SK-N-MC (cell line): Measurements from ENCODE around the gene THYN1.

ENCODE experiments used
- EZH2 ChIP-seq: fragments of 200-600 bp; sonication (generic); IDR thresholded peaks from one replicate; pipeline ENCODE4 v1.6.1; 2017; ENCODE audit warnings: antibody characterized with exemption
- FOXP2 ChIP-seq: optimal IDR thresholded peaks from 2 replicates; pipeline ENCODE3; 2011; ENCODE audit warnings: mild to moderate bottlenecking, moderate library complexity; ENCODE audit not compliant: insufficient read depth; ENCODE audit errors: extremely low read length, control extremely low read depth
- POLR2AphosphoS5 ChIP-seq: IDR thresholded peaks from 2 replicates; pipeline ENCODE4 v1.6.1; 2012; ENCODE audit warnings: mild to moderate bottlenecking, low read depth, low read length, borderline replicate concordance

DNA sequence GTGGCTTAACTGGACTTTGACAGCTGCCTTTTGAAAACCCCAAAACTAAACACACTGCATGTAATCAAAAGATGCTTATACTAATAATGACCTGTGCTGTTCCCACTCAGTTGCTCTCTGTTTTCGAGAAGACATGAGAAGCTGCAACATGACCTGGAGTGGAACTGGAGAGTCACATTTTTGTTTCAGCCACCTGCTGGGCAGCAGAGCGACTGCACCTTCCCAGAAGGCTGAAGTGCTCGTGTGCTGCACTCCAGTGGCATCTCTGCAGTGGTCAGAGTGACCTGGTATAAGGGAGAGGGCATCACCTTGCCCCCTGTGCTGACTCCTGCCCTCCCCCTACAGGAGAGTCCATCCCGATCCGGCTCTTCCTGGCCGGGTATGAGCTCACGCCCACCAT is 8.6 kb downstream of the THYN1 start:
- TF ChIP-seq POLR2AphosphoS5 (no peak), EZH2 (no peak), FOXP2 (no peak)
